GM12872 (cell line): ENCODE data around the gene DNAJC12.

Experiments
- TF ChIP-seq, protein P1 (sequence below): IDR thresholded peaks from 3 replicates; pipeline ENCODE4 v1.5.1; 2011; ENCODE audit warnings: low read depth, mild to moderate bottlenecking, low read length, moderate library complexity; ENCODE audit not compliant: insufficient read depth

Gene DNAJC12

DNA sequence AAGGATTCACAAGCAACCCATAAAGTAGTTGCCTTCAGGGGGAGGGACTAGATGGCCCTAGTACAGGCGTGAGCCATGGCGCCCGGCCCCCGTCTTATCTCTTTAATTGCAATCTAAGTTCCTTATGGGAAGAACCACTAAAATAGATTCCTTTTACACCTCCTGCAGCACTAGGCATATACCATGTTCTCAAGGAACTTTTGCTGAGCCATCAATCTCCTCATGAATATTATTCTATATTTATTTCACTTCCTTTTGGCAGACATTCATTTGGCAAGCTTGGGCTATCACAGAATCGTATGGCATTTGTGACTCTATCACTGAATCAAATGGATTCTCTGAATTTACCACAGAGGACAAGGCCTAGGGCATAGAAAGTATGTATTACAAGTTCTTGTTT is 14.8 kb upstream of the DNAJC12 start:
- TF ChIP-seq, protein P1, sequence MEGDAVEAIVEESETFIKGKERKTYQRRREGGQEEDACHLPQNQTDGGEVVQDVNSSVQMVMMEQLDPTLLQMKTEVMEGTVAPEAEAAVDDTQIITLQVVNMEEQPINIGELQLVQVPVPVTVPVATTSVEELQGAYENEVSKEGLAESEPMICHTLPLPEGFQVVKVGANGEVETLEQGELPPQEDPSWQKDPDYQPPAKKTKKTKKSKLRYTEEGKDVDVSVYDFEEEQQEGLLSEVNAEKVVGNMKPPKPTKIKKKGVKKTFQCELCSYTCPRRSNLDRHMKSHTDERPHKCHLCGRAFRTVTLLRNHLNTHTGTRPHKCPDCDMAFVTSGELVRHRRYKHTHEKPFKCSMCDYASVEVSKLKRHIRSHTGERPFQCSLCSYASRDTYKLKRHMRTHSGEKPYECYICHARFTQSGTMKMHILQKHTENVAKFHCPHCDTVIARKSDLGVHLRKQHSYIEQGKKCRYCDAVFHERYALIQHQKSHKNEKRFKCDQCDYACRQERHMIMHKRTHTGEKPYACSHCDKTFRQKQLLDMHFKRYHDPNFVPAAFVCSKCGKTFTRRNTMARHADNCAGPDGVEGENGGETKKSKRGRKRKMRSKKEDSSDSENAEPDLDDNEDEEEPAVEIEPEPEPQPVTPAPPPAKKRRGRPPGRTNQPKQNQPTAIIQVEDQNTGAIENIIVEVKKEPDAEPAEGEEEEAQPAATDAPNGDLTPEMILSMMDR, result no peak

DNA sequence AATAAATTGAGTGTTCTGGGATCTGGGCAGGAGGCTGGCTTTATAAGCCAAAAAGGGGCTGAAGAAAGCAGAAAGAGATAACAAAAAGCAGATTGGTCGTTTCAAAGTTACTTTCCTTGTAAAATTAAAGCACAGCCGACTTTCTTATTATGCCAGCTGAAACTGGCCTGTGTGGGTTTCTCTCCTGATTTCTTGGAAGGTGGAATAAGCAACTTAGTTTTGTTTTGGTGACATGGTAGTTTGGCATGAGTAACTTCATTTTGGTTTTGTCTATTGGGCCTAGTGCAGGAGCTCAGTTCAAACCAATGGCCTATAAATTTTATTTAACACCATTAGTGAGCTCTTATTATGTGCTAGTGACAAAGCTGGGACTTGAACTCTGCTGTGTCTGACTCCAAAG is 13.2 kb upstream of the DNAJC12 start:
- TF ChIP-seq, protein P1, result no peak

DNA sequence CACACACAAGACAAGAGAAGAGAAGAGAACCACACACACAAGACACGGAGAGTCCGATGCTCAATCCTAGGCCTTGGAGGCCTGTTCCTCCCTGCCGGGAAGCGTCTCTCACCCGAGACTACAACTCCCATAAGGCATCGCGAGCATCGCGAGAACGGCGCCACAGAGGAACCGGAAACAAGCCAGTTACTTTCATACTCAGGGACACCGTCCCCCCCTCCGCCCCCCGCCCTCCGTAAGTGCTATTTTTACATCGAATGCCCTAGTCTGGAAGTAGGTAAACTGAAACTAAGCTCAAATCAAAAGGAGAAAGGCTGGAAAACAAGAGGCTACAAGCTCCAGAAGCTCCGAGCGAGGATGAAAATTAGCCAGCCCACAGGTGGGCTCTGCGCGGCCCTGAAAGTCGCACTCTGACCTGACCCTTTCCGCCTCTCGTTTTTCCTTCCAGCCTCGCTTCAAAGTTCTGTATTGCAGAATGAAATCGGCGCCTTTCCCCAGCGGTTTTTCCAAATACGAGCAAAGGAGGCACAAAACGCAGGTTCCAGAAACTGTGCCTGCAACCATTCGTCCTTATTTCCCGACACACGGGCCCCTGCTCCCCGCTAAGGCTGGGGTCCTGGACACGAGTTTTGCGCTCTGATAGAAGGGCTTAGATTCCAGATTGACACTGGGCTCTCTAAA is 11.5 kb upstream of the DNAJC12 start:
- TF ChIP-seq, protein P1, result no peak

DNA sequence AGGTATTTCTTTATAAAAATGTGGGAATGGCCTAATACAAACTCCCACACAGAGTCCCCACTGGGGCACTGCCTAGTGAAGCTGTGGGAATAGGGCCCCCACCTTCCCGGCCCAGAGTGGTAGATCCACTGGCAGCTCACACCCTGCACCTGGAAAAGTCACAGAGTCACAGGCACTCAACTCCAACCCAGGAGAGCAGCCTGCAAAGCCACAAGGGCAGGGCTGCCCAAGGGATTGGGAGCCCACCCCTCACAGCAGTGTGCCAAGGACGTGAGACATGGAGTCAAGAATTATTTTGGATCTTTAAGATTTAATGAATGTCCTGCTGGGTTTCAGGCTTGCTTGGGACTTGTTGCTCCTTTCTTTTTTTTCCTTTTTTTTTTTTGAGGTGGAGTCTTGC is 5.3 kb upstream of the DNAJC12 start:
- TF ChIP-seq, protein P1, result no peak

DNA sequence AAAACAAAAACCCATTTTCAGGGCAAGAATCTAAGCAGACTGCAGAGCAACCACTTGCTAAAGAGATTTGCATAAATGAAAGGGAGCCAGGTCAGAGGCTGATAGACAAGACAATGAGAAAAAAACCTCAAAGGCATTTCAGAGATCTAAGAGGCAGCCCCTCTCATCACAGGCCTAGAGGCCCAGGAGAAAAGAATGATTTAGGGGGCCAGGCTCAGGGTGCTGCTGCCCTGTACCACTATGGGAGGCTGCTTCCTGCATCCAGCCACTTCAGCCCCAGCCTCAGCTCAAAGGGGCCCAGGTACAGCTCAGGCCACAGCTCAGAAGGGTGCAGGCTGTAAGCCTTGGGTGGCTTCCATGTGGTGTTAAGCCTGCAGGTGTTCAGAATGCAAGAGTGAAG is 3.7 kb upstream of the DNAJC12 start:
- TF ChIP-seq, protein P1, result no peak

DNA sequence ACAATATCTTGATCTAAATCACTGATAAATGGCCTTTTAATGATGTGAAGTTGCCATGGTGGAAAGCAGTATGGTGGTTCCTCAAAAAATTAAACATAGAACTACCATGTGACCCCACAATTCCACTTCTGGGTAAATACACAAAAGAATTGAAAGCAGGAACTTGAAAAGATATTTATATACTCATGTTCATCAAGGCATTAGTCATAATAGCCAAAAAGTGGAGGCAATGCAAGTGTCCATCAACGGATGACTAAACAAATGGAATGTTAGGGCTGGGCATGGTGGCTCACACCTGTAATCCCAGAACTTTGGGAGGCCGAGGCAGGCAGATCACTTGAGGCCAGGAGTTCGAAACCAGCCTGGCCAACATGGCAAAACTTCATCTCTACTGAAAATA is 2.0 kb upstream of the DNAJC12 start:
- TF ChIP-seq, protein P1, result no peak

DNA sequence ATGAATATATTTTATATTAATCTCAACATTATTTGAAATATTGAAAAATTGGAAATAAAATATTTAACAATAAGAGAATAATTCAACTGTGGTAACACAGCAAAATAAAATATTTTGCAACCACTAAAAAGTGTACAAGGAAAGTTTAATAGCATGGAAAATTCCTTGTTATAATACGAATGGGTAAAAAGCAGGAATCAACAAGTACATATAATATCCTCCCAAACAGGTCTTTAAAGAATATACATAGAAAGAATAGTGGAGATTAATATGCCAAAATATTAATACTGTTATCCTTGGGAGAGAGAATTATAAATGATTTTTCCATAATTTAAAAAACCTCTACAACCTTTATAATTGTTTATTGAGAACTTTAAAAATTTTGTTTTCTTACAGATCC is 1.0 kb downstream of the DNAJC12 start:
- TF ChIP-seq, protein P1, result no peak
